A549 treated with ZK216348 at 1 μM for 4 hours (cell line): ENCODE measurements around the gene DOCK3. TPM values are rescaled to one million over a fixed set of nuclear protein-coding genes. Genes with fewer than 3 reads are reported as not detected.

Experiments
- total RNA-seq: library from RNA; stranded (reverse); fragments of 200-300 nt; extraction: Qiagen RNA extraction; gene quantifications from 5 replicates; pipeline ENCODE4 v1.2.3, GENCODE V29; 2022; ENCODE audit warnings: low read depth

The DOCK3 gene, protein sequence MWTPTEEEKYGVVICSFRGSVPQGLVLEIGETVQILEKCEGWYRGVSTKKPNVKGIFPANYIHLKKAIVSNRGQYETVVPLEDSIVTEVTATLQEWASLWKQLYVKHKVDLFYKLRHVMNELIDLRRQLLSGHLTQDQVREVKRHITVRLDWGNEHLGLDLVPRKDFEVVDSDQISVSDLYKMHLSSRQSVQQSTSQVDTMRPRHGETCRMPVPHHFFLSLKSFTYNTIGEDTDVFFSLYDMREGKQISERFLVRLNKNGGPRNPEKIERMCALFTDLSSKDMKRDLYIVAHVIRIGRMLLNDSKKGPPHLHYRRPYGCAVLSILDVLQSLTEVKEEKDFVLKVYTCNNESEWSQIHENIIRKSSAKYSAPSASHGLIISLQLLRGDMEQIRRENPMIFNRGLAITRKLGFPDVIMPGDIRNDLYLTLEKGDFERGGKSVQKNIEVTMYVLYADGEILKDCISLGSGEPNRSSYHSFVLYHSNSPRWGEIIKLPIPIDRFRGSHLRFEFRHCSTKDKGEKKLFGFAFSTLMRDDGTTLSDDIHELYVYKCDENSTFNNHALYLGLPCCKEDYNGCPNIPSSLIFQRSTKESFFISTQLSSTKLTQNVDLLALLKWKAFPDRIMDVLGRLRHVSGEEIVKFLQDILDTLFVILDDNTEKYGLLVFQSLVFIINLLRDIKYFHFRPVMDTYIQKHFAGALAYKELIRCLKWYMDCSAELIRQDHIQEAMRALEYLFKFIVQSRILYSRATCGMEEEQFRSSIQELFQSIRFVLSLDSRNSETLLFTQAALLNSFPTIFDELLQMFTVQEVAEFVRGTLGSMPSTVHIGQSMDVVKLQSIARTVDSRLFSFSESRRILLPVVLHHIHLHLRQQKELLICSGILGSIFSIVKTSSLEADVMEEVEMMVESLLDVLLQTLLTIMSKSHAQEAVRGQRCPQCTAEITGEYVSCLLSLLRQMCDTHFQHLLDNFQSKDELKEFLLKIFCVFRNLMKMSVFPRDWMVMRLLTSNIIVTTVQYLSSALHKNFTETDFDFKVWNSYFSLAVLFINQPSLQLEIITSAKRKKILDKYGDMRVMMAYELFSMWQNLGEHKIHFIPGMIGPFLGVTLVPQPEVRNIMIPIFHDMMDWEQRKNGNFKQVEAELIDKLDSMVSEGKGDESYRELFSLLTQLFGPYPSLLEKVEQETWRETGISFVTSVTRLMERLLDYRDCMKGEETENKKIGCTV (N-terminal part only)
- total RNA-seq = 0.35 to 0.46 TPM (median 0.39 TPM) in 5 replicates

DNA sequence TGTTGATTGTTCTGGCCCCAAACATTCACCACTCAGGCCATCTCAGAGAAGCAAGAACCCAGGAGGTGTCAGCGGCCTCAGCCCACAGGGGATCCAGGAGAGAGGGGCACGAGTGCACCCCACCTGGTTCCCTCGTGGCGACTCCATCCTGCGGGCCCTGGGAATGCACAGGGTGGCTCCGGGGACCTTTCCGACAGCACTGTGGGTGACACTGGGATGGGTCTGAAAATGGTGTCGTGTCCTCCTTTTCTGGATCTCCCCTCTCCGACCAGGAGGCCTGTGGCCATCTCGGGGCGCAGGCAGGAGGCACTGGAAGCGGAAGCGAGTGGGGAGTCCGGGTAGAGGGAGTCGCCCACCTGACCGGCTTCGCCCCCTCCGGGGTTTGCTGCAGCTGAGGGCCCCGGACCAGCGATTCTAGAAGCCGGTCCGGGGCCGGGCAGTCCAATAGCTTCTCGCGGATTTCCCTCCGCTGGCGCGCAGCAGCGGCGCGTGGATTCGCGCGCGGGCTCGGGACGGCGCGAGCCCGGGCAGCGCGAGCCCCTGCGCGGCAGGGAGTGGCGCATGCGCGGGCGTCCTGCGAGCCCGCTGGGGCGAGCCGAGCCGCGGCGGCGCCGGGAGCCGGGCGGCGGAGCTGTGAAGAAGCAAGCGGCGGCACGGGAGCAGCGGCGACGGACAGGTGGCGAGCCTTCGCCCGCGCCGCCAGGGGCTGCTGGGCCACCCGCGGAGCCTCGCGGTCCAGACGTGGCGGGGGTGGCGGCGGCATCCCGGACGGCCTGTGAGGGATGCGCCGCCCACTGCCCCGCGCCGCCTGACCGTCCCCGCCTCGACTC lies at the start of gene DOCK3:
Gene DOCK3, plus strand, starts transcription at position 579 of the 830 bp plus-strand sequence. CDS start 337 bp downstream, outside the sequence.

DNA sequence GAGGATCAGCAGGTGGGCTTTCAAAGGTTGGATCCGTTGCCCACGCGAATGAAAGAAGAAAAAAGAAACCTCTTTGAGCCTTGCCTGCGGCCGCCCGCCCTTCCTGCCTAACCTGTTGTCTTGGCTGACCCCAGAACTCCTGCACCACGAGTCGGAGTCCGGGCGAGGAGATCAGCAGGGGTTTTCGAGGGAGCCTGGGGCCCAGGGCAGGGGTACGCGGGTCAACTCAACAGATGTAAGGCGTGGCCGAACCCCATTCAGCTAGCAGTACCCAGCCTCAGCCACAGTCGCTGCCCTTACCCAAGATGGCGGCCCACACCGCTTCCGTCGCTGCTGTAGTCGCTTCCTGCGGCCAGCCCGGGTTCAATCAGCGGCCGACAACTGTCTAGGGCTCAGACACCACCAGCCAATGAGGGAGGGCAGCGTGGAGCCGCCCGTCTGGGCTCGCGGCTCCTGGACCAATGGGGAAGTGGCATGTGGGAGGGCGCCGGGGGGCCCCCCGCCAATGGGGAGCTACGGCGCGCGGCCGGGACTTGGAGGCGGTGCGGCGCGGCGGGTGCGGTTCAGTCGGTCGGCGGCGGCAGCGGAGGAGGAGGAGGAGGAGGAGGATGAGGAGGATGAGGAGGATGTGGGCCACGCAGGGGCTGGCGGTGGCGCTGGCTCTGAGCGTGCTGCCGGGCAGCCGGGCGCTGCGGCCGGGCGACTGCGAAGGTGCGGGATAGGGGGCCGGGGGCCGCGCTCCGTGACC lies 710.2 kb downstream of the DOCK3 start, which contains the start of gene MANF:
Gene MANF, plus strand, starts transcription at position 566 of the 748 bp plus-strand sequence. Its CDS starts 52 bp downstream, at position 618.

GRCh38 chr3:51391075-51391565 lies 716.4 kb downstream of the DOCK3 start, which contains the start of gene RBM15B:
Gene RBM15B, plus strand, starts transcription at chr3:51391285. Its CDS starts 115 bp downstream, at chr3:51391400.

Other genes starting within 250 kb of the DOCK3 start
- gene CACNA2D2, start 171.3 kb upstream of the DOCK3 start, total RNA-seq = 0.15 to 0.69 TPM (median 0.66 TPM) in 5 replicates
- 2.2 to 3.7 TPM (median 2.7 TPM) in 5 replicates for gene C3orf18, start 107.2 kb upstream of the DOCK3 start, total RNA-seq
- gene HEMK1, start 105.4 kb upstream of the DOCK3 start, total RNA-seq = 4.7 to 7.2 TPM (median 6.6 TPM) in 5 replicates
- 0.42 to 0.65 TPM (median 0.52 TPM) in 5 replicates for gene CISH, start 63.2 kb upstream of the DOCK3 start, total RNA-seq
- 20.7 to 27.2 TPM (median 26.4 TPM) in 5 replicates for gene MAPKAPK3, start 57.8 kb upstream of the DOCK3 start, total RNA-seq